ENCODE results near the gene FOXN3.

The FOXN3 gene

GRCh38 chr14:89227496-89227836 lies 189.6 kb downstream of the FOXN3 start:
- H3K27me3 ChIP-seq (ENCODE audit: insufficient read depth, poor library complexity, severe bottlenecking), result no peaks in the 10 kb centered on the region
- H3K27ac ChIP-seq (replicated peaks), result no peak overlapping the region
- DNase-seq (ENCODE audit: low read depth in 1 of 2, low spot score in 1 of 2), result no peak
- no peak overlapping the region for H3K4me3 ChIP-seq (replicated peaks; ENCODE audit: insufficient read depth, low read length)
- TF ChIP-seq SPI1 (IDR thresholded peaks at IDR 0.05; ENCODE audit: borderline replicate concordance, low read depth), result no peak
- no peak for TF ChIP-seq GABPA (IDR thresholded peaks at IDR 0.05; ENCODE audit: low read depth)
- TF ChIP-seq POLR2AphosphoS5 (IDR thresholded peaks at IDR 0.05; ENCODE audit: low read depth), result no peak
- TF ChIP-seq REST (IDR thresholded peaks at IDR 0.05; ENCODE audit: insufficient replicate concordance, low read depth), result no peak
- no peak for TF ChIP-seq CTCF (IDR thresholded peaks at IDR 0.05; ENCODE audit: insufficient read depth, low read length)

GRCh38 chr14:89226801-89227495 lies 190.1 kb downstream of the FOXN3 start:
- DNase-seq (ENCODE audit: low read depth in 1 of 2, low spot score in 1 of 2), result no peak
- no peak for TF ChIP-seq CTCF (IDR thresholded peaks at IDR 0.05; ENCODE audit: insufficient read depth, low read length)
- no peak for TF ChIP-seq POLR2AphosphoS5 (IDR thresholded peaks at IDR 0.05; ENCODE audit: low read depth)
- TF ChIP-seq REST (IDR thresholded peaks at IDR 0.05; ENCODE audit: insufficient replicate concordance, low read depth), result no peak
- TF ChIP-seq SPI1 (IDR thresholded peaks at IDR 0.05; ENCODE audit: borderline replicate concordance, low read depth), result no peak
- TF ChIP-seq GABPA (IDR thresholded peaks at IDR 0.05; ENCODE audit: low read depth), result no peak
- Histone ChIP-seq H3K27ac (replicated peaks) (no peak overlapping the region), H3K4me3 (replicated peaks; ENCODE audit: insufficient read depth, low read length) (no peak overlapping the region), H3K27me3 (ENCODE audit: insufficient read depth, poor library complexity, severe bottlenecking) (no peaks in the 10 kb centered on the region)

- Histone ChIP-seq H3K27me3 (ENCODE audit: insufficient read depth, poor library complexity, severe bottlenecking) (no peaks in the 10 kb centered on the region), H3K4me3 (replicated peaks; ENCODE audit: insufficient read depth, low read length) (no peak overlapping the region), H3K27ac (replicated peaks) (no peak overlapping the region)
- TF ChIP-seq SPI1 (IDR thresholded peaks at IDR 0.05; ENCODE audit: borderline replicate concordance, low read depth) (no peak), POLR2AphosphoS5 (IDR thresholded peaks at IDR 0.05; ENCODE audit: low read depth) (no peak)
- DNase-seq (ENCODE audit: low read depth in 1 of 2, low spot score in 1 of 2), result no peak
These were observed 191.4 kb downstream of the FOXN3 start for GRCh38 chr14:89225607-89226006.

GRCh38 chr14:89221109-89221810 lies 195.8 kb downstream of the FOXN3 start:
- no peaks in the 10 kb centered on the region for H3K27me3 ChIP-seq (ENCODE audit: insufficient read depth, poor library complexity, severe bottlenecking)
- no peak for TF ChIP-seq REST (IDR thresholded peaks at IDR 0.05; ENCODE audit: insufficient replicate concordance, low read depth)
- TF ChIP-seq CTCF (IDR thresholded peaks at IDR 0.05; ENCODE audit: insufficient read depth, low read length), result no peak
- no peak for TF ChIP-seq SPI1 (IDR thresholded peaks at IDR 0.05; ENCODE audit: borderline replicate concordance, low read depth)
- TF ChIP-seq POLR2AphosphoS5 (IDR thresholded peaks at IDR 0.05; ENCODE audit: low read depth), result no peak
- TF ChIP-seq GABPA (IDR thresholded peaks at IDR 0.05; ENCODE audit: low read depth), result no peak
- H3K27ac ChIP-seq (replicated peaks), result no peak overlapping the region
- DNase-seq (ENCODE audit: low read depth in 1 of 2, low spot score in 1 of 2), result no peak
- no peak overlapping the region for H3K4me3 ChIP-seq (replicated peaks; ENCODE audit: insufficient read depth, low read length)

Data from HL-60 (cell line).